ENCODE results near the gene UBA6.

GRCh38 chr4:67691328-67691727, 9.6 kb downstream of the UBA6 start:
- TF ChIP-seq POLR2A (IDR thresholded peaks at IDR 0.05; ENCODE audit: low read depth, low read length), result no peak
- TF ChIP-seq RFX5 (IDR thresholded peaks at IDR 0.05; ENCODE audit: low read depth, low read length), result no peak
